HL-60 (cell line): Measurements from ENCODE around the gene U2AF2.

Experiments
- DNase-seq, 2 experiments: peaks; one replicate each; pipeline ENCODE4 v3.0.0-alpha.2; 2010 to 2020; ENCODE audit warnings: low read depth in 1 of 2, low spot score in 1 of 2
- H3K27ac ChIP-seq: fragments of 250-450 bp; sonication (Bioruptor Pico); replicated peaks from 2 replicates; pipeline ENCODE4 v1.5.1; 2020; ENCODE audit warnings: mild to moderate bottlenecking, moderate library complexity
- H3K27me3 ChIP-seq: fragments of 250-450 bp; sonication (Bioruptor Pico); 2 replicates; pipeline ENCODE4 v1.5.1; 2021; ENCODE audit warnings: mild to moderate bottlenecking, moderate library complexity; ENCODE audit not compliant: insufficient read depth, poor library complexity, severe bottlenecking
- H3K4me3 ChIP-seq: replicated peaks from 2 replicates; pipeline ENCODE4 v1.5.1; 2011; ENCODE audit warnings: mild to moderate bottlenecking, control low read depth, low read length; ENCODE audit not compliant: insufficient read depth
- GABPA ChIP-seq: IDR thresholded peaks from 2 replicates; pipeline ENCODE4 v1.6.1; 2012; ENCODE audit warnings: low read depth
- POLR2AphosphoS5 ChIP-seq: IDR thresholded peaks from 2 replicates; pipeline ENCODE4 v1.6.1; 2012; ENCODE audit warnings: low read depth
- SPI1 ChIP-seq: IDR thresholded peaks from 2 replicates; pipeline ENCODE4 v1.6.1; 2012; ENCODE audit warnings: low read depth, mild to moderate bottlenecking, borderline replicate concordance
- TF ChIP-seq, protein P1 (sequence below): IDR thresholded peaks from 2 replicates; pipeline ENCODE4 v1.6.1; 2012; ENCODE audit warnings: low read depth; ENCODE audit not compliant: insufficient replicate concordance
- TF ChIP-seq, protein P2 (sequence below): IDR thresholded peaks from one replicate; pipeline ENCODE4 v1.5.1; 2011; ENCODE audit warnings: low read length, control low read depth, inconsistent platforms; ENCODE audit not compliant: insufficient read depth

The U2AF2 gene

DNA sequence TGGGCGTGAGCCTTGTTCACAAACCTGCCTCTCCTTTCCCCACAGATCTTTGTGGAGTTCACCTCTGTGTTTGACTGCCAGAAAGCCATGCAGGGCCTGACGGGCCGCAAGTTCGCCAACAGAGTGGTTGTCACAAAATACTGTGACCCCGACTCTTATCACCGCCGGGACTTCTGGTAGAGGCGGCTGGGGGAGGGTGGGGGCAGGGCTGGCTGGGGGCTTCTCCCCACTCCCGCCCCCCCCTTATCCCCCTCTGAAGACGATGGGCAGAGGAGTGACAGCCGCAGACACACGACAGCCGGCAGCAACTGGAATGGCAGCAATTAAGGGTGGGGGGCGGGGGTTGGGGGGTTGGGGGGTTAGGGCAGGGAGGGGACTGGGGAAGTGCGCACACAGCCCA is 19.1 kb downstream of the U2AF2 start:
- Histone ChIP-seq H3K4me3 (no peak overlapping the region), H3K27me3 (no peaks in the 10 kb centered on the region), H3K27ac (no peak overlapping the region)
- no peak for DNase-seq
- TF ChIP-seq, protein P1, sequence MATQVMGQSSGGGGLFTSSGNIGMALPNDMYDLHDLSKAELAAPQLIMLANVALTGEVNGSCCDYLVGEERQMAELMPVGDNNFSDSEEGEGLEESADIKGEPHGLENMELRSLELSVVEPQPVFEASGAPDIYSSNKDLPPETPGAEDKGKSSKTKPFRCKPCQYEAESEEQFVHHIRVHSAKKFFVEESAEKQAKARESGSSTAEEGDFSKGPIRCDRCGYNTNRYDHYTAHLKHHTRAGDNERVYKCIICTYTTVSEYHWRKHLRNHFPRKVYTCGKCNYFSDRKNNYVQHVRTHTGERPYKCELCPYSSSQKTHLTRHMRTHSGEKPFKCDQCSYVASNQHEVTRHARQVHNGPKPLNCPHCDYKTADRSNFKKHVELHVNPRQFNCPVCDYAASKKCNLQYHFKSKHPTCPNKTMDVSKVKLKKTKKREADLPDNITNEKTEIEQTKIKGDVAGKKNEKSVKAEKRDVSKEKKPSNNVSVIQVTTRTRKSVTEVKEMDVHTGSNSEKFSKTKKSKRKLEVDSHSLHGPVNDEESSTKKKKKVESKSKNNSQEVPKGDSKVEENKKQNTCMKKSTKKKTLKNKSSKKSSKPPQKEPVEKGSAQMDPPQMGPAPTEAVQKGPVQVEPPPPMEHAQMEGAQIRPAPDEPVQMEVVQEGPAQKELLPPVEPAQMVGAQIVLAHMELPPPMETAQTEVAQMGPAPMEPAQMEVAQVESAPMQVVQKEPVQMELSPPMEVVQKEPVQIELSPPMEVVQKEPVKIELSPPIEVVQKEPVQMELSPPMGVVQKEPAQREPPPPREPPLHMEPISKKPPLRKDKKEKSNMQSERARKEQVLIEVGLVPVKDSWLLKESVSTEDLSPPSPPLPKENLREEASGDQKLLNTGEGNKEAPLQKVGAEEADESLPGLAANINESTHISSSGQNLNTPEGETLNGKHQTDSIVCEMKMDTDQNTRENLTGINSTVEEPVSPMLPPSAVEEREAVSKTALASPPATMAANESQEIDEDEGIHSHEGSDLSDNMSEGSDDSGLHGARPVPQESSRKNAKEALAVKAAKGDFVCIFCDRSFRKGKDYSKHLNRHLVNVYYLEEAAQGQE = no peak
- TF ChIP-seq POLR2AphosphoS5 (no peak), GABPA (no peak), SPI1 (no peak)
- TF ChIP-seq, protein P2, sequence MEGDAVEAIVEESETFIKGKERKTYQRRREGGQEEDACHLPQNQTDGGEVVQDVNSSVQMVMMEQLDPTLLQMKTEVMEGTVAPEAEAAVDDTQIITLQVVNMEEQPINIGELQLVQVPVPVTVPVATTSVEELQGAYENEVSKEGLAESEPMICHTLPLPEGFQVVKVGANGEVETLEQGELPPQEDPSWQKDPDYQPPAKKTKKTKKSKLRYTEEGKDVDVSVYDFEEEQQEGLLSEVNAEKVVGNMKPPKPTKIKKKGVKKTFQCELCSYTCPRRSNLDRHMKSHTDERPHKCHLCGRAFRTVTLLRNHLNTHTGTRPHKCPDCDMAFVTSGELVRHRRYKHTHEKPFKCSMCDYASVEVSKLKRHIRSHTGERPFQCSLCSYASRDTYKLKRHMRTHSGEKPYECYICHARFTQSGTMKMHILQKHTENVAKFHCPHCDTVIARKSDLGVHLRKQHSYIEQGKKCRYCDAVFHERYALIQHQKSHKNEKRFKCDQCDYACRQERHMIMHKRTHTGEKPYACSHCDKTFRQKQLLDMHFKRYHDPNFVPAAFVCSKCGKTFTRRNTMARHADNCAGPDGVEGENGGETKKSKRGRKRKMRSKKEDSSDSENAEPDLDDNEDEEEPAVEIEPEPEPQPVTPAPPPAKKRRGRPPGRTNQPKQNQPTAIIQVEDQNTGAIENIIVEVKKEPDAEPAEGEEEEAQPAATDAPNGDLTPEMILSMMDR = no peak

DNA sequence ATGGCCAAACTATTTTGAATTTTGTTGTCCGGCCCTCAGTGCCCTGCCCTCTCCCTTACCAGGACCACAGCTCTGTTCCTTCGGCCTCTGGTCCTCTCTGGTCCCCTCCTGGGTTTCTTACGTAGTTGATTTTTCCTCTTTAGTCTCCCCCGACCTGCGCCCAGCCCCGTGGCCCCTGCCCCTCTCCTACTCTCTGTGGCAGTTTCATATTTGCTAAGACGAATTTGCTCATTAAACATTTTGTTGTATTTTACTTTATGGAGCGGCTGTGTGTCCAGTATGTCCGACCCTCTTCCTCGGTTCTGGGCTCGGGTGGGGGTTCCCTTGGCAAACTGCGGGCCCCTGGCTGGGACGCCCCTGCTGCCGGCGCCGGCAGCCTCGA is 19.6 kb downstream of the U2AF2 start:
- H3K4me3 ChIP-seq = peak overlapping the region; percentile 65
- peak overlapping the region; percentile 69 for H3K27ac ChIP-seq
- DNase-seq = no peak
- TF ChIP-seq, protein P2 = no peak
- TF ChIP-seq GABPA = no peak
- H3K27me3 ChIP-seq = no peaks in the 10 kb centered on the region

DNA sequence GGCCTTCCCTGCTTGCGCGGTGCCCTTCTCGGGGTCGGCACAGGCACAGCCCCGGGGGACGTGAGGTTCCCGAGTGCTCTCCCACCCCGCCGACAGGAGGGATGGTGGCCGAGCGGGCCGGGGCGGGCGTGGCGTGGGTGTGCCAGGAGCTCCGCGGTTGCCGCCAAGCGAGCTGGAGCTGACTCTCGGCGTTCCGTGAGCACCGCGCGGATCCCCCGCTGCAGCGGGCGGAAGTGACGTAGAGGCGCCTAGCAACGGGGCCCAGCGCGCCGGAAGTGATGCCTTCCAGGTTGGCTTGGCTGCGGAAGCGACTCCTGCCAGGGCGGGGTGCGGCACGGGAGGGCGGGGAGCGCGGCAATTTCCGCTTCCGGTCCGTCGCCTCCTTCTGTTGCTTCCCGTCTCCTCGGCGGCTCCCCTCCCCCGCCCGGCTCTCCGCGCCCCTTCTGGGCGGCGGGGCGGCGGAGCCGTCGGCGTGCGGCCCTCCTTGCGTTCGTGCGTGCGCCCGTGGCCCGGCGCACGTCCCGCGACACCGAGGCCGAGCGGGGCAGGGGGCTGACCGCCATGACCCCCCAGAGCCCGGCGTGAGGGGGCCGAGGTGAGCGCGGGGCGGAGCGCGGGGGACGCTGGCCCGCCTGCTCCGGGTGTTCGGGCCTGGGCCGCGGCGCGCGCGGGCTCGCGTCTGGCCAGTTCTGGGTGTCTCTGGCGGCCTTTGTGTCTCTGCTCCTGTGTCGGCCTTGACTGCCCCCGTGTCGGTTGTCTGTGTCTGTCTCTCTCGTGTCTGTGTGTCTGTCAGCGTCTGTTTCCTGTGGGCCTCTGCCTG is 20.2 kb downstream of the U2AF2 start, which contains the start of gene EPN1:
Gene EPN1, plus strand, starts transcription at position 386 of the 820 bp plus-strand sequence. CDS start 3,402 bp downstream, outside the sequence.
- peak within 1 kb of the TSS; percentile 69 for H3K27ac ChIP-seq
- H3K27me3 ChIP-seq = no peaks in the 10 kb centered on the region
- peak; percentile 96 to 97 for DNase-seq
- peak within 1 kb of the TSS; percentile 65 for H3K4me3 ChIP-seq
- TF ChIP-seq, protein P2 = no peak
- TF ChIP-seq, protein P1 = no peak
- peak; percentile 91 for TF ChIP-seq POLR2AphosphoS5
- peak; percentile 95 for TF ChIP-seq GABPA
- TF ChIP-seq SPI1 = peak; percentile 46; the same call in 1 of the 2 replicates
